KMS-11 (cell line): ENCODE data around the gene AOC3.

Source experiments
- H2AFZ ChIP-seq: fragments of 200-600 bp; sonication (generic); 2 replicates; pipeline ENCODE4 v1.6.1; 2016; ENCODE audit warnings: antibody characterized with exemption, mixed run types, low read depth
- H3K27ac ChIP-seq: fragments of 200-600 bp; sonication (generic); 2 replicates; pipeline ENCODE4 v1.6.1; 2016; ENCODE audit warnings: mild to moderate bottlenecking, mixed run types
- H3K27me3 ChIP-seq: fragments of 200-600 bp; sonication (generic); 2 replicates; pipeline ENCODE4 v1.6.1; 2017; ENCODE audit warnings: mild to moderate bottlenecking, low read depth, mixed run types, moderate library complexity; ENCODE audit not compliant: insufficient read depth
- H3K36me3 ChIP-seq: fragments of 200-600 bp; sonication (generic); 2 replicates; pipeline ENCODE4 v1.6.1; 2017; ENCODE audit warnings: mild to moderate bottlenecking, mixed run types; ENCODE audit not compliant: insufficient read depth
- H3K4me1 ChIP-seq: fragments of 200-600 bp; sonication (generic); 2 replicates; pipeline ENCODE4 v1.6.1; 2016; ENCODE audit warnings: mild to moderate bottlenecking, low read depth, mixed run types; ENCODE audit not compliant: poor library complexity, severe bottlenecking
- H3K4me2 ChIP-seq: fragments of 200-600 bp; sonication (generic); 2 replicates; pipeline ENCODE4 v1.7.0; 2016; ENCODE audit warnings: mild to moderate bottlenecking, mixed run types
- H3K4me3 ChIP-seq: fragments of 200-600 bp; sonication (generic); IDR thresholded peaks from 2 replicates; pipeline ENCODE4 v1.6.1; 2017; ENCODE audit warnings: low read depth, low read length, mixed read lengths; ENCODE audit not compliant: insufficient read depth
- H3K79me2 ChIP-seq: fragments of 200-600 bp; sonication (generic); 2 replicates; pipeline ENCODE4 v1.6.1; 2016; ENCODE audit warnings: low read depth, mixed run types; ENCODE audit not compliant: insufficient read depth
- H3K9ac ChIP-seq: fragments of 200-600 bp; sonication (generic); 2 replicates; pipeline ENCODE4 v1.6.1; 2016; ENCODE audit warnings: mild to moderate bottlenecking, mixed run types
- H4K20me1 ChIP-seq: fragments of 200-600 bp; sonication (generic); 2 replicates; pipeline ENCODE4 v1.6.1; 2016; ENCODE audit warnings: mild to moderate bottlenecking, mixed run types; ENCODE audit not compliant: insufficient read depth
- CTCF ChIP-seq: fragments of 200-600 bp; sonication (generic); conservative IDR thresholded peaks from 2 replicates; pipeline ENCODE4 v1.6.1; 2017; ENCODE audit warnings: low read depth, mild to moderate bottlenecking, antibody characterized with exemption, low read length, moderate library complexity, mixed read lengths

Gene AOC3

GRCh38 chr17:42809250-42809649 is 41.7 kb upstream of the AOC3 start:
- no peak for TF ChIP-seq CTCF
- Histone ChIP-seq H3K36me3 (no peaks in the 10 kb centered on the region; the same call in 1 of the 2 replicates), H3K4me2 (no peak overlapping the region), H3K27me3 (no peaks in the 10 kb centered on the region), H3K79me2 (no peaks in the 10 kb centered on the region), H4K20me1 (no peaks in the 10 kb centered on the region), H2AFZ (no peak overlapping the region), H3K27ac (no peak overlapping the region), H3K4me1 (no peaks in the 10 kb centered on the region), H3K4me3 (no peak overlapping the region), H3K9ac (no peak overlapping the region)

GRCh38 chr17:42814633-42815399 is 36.2 kb upstream of the AOC3 start:
- Histone ChIP-seq H3K4me1 (no peaks in the 10 kb centered on the region), H3K36me3 (peaks cover 8% of the 10 kb centered on the region; the same call in 1 of the 2 replicates), H4K20me1 (no peaks in the 10 kb centered on the region), H3K4me3 (no peak overlapping the region), H3K4me2 (no peak overlapping the region), H3K79me2 (no peaks in the 10 kb centered on the region), H3K27ac (no peak overlapping the region), H2AFZ (no peak overlapping the region), H3K27me3 (no peaks in the 10 kb centered on the region), H3K9ac (no peak overlapping the region)
- TF ChIP-seq CTCF: no peak

GRCh38 chr17:42817866-42818265 is 33.1 kb upstream of the AOC3 start:
- TF ChIP-seq CTCF: no peak
- Histone ChIP-seq H3K4me1 (peaks cover 25% of the 10 kb centered on the region), H3K79me2 (peaks cover 15% of the 10 kb centered on the region), H2AFZ (no peak overlapping the region), H3K9ac (no peak overlapping the region), H3K27me3 (no peaks in the 10 kb centered on the region), H3K4me2 (no peak overlapping the region), H4K20me1 (no peaks in the 10 kb centered on the region), H3K27ac (no peak overlapping the region), H3K36me3 (peaks cover 8% of the 10 kb centered on the region; the same call in 1 of the 2 replicates), H3K4me3 (no peak overlapping the region)

- peaks cover 8% of the 10 kb centered on the region; the same call in 1 of the 2 replicates for H3K36me3 ChIP-seq
Observed at GRCh38 chr17:42818379-42818778, 32.6 kb upstream of the AOC3 start.

More at GRCh38 chr17:42818379-42818778, 32.6 kb upstream of the AOC3 start:
- no peak overlapping the region for H3K4me3 ChIP-seq
- H4K20me1 ChIP-seq: no peaks in the 10 kb centered on the region
- peaks cover 21% of the 10 kb centered on the region for H3K79me2 ChIP-seq
- H3K27me3 ChIP-seq: no peaks in the 10 kb centered on the region
- no peak overlapping the region for H3K9ac ChIP-seq
- no peak overlapping the region for H2AFZ ChIP-seq
- H3K27ac ChIP-seq: no peak overlapping the region
- TF ChIP-seq CTCF: no peak
- H3K4me1 ChIP-seq: peaks cover 30% of the 10 kb centered on the region
- H3K4me2 ChIP-seq: no peak overlapping the region
